Stimulated activated naive B cell treated with anti-CD40 and anti-IgM and Interleukin-4, amounts not matched to agents 10 μg/mL and 1 μg/mL and 100 μg/mL, for 72 hours (primary cell): ENCODE data around the gene AKAP1.
"Not testable (repeated sequence)": the region's sequence is repeated elsewhere in the genome, so short reads cannot be mapped to it uniquely, and the experiment has no call there.

ENCODE experiments used
- ATAC-seq, 2 donors: fragments of 150-1000 bp; cut with Tn5 transposase; replicated peaks; 2 replicates each; pipeline ENCODE4 v1.10.0; 2021; ENCODE audit warnings: moderate library complexity in 1 of 2
- DNase-seq: peaks from one replicate; pipeline ENCODE4 v3.0.0; 2021
- H3K27ac Mint-ChIP-seq: one replicate; pipeline ENCODE4 v1.8.0; 2022; ENCODE audit warnings: mild to moderate bottlenecking, mixed read lengths
- H3K27me3 Mint-ChIP-seq, 2 donors: one replicate each; pipeline ENCODE4 v1.8.0; 2022; ENCODE audit warnings: mixed read lengths in 2 of 2
- H3K36me3 Mint-ChIP-seq, 2 donors: one replicate each; pipeline ENCODE4 v1.8.0; 2022; ENCODE audit warnings: mixed read lengths in 2 of 2, mild to moderate bottlenecking in 1 of 2
- H3K4me1 Mint-ChIP-seq, 2 donors: one replicate each; pipeline ENCODE4 v1.8.0; 2022; ENCODE audit warnings: mixed read lengths in 2 of 2, mild to moderate bottlenecking in 1 of 2
- H3K4me3 Mint-ChIP-seq, 2 donors: one replicate each; pipeline ENCODE4 v1.8.0; 2022; ENCODE audit warnings: mild to moderate bottlenecking in 2 of 2, mixed read lengths in 2 of 2, moderate library complexity in 1 of 2
- H3K9me3 Mint-ChIP-seq, 2 donors: one replicate each; pipeline ENCODE4 v1.8.0; 2022; ENCODE audit warnings: mixed read lengths in 2 of 2, mild to moderate bottlenecking in 1 of 2

AKAP1 gene

GRCh38 chr17:57086069-57086930 is 1.3 kb downstream of the AKAP1 start:
- DNase-seq (peak; percentile 13), ATAC-seq (no peak)
- Mint-ChIP-seq H3K4me1 (peaks cover 28 to 43% of the 10 kb centered on the region in 2 donors), H3K9me3 (no peaks in the 10 kb centered on the region), H3K36me3 (peaks cover 0 to 2% of the 10 kb centered on the region in 2 donors), H3K4me3 (peak overlapping the region; percentile 93 to 96), H3K27ac (peak overlapping the region; percentile 92), H3K27me3 (no peaks in the 10 kb centered on the region)

GRCh38 chr17:57088298-57088697 is 3.3 kb downstream of the AKAP1 start:
- Mint-ChIP-seq H3K27me3 (no peaks in the 10 kb centered on the region), H3K9me3 (no peaks in the 10 kb centered on the region), H3K36me3 (peaks cover 2 to 3% of the 10 kb centered on the region in 2 donors), H3K4me1 (peaks cover 32 to 61% of the 10 kb centered on the region in 2 donors), H3K27ac (no peak overlapping the region), H3K4me3 (no peak overlapping the region)
- DNase-seq (no peak), ATAC-seq (no peak)

- Mint-ChIP-seq H3K4me3 (no peak overlapping the region), H3K4me1 (peaks cover 34 to 57% of the 10 kb centered on the region in 2 donors), H3K27me3 (no peaks in the 10 kb centered on the region), H3K27ac (no peak overlapping the region), H3K9me3 (no peaks in the 10 kb centered on the region), H3K36me3 (peaks cover 2 to 9% of the 10 kb centered on the region in 2 donors)
- ATAC-seq (no peak), DNase-seq (no peak)
These were observed 4.3 kb downstream of the AKAP1 start for GRCh38 chr17:57089391-57089790.

GRCh38 chr17:57090560-57091185 is 5.6 kb downstream of the AKAP1 start:
- H3K4me3 Mint-ChIP-seq: no peak overlapping the region
- H3K9me3 Mint-ChIP-seq: no peaks in the 10 kb centered on the region
- ATAC-seq (no peak), DNase-seq (no peak)
- H3K4me1 Mint-ChIP-seq: peaks cover 35 to 56% of the 10 kb centered on the region in 2 donors
- no peak overlapping the region for H3K27ac Mint-ChIP-seq
- peaks cover 2 to 12% of the 10 kb centered on the region in 2 donors for H3K36me3 Mint-ChIP-seq
- no peaks in the 10 kb centered on the region for H3K27me3 Mint-ChIP-seq

GRCh38 chr17:57091186-57091618 is 6.2 kb downstream of the AKAP1 start:
- Mint-ChIP-seq H3K4me1 (peaks cover 33 to 51% of the 10 kb centered on the region in 2 donors), H3K36me3 (peaks cover 2 to 12% of the 10 kb centered on the region in 2 donors), H3K27ac (no peak overlapping the region), H3K9me3 (no peaks in the 10 kb centered on the region), H3K27me3 (no peaks in the 10 kb centered on the region), H3K4me3 (no peak overlapping the region)
- no peak for DNase-seq
- ATAC-seq: no peak

- H3K9me3 Mint-ChIP-seq: no peaks in the 10 kb centered on the region
- ATAC-seq (peak; percentile 89 to 91), DNase-seq (no peak)
- H3K27me3 Mint-ChIP-seq: no peaks in the 10 kb centered on the region
- H3K27ac Mint-ChIP-seq: no peak overlapping the region
- H3K4me3 Mint-ChIP-seq: no peak overlapping the region
- H3K4me1 Mint-ChIP-seq: peaks cover 29 to 49% of the 10 kb centered on the region in 2 donors
- H3K36me3 Mint-ChIP-seq: peaks cover 2 to 12% of the 10 kb centered on the region in 2 donors
These were observed 7.1 kb downstream of the AKAP1 start for GRCh38 chr17:57092171-57092570.

GRCh38 chr17:57092779-57093178 is 7.7 kb downstream of the AKAP1 start:
- Mint-ChIP-seq H3K36me3 (peaks cover 2 to 12% of the 10 kb centered on the region in 2 donors), H3K4me1 (peaks cover 26 to 43% of the 10 kb centered on the region in 2 donors), H3K27me3 (no peaks in the 10 kb centered on the region), H3K4me3 (no peak overlapping the region), H3K27ac (no peak overlapping the region), H3K9me3 (no peaks in the 10 kb centered on the region)
- ATAC-seq: no peak
- no peak for DNase-seq

GRCh38 chr17:57096472-57097202 is 11.6 kb downstream of the AKAP1 start:
- Mint-ChIP-seq H3K4me3 (no peak overlapping the region), H3K27ac (no peak overlapping the region), H3K9me3 (no peaks in the 10 kb centered on the region), H3K4me1 (peaks cover 26 to 50% of the 10 kb centered on the region in 2 donors), H3K27me3 (no peaks in the 10 kb centered on the region), H3K36me3 (peaks cover 2 to 16% of the 10 kb centered on the region in 2 donors)
- no peak for ATAC-seq
- DNase-seq: no peak

- no peak for DNase-seq
- Mint-ChIP-seq H3K4me3 (no peak overlapping the region), H3K27me3 (no peaks in the 10 kb centered on the region), H3K4me1 (peaks cover 25 to 48% of the 10 kb centered on the region in 2 donors), H3K36me3 (peaks cover 2 to 14% of the 10 kb centered on the region in 2 donors), H3K27ac (no peak overlapping the region), H3K9me3 (no peaks in the 10 kb centered on the region)
- ATAC-seq: no peak
These were observed 12.9 kb downstream of the AKAP1 start for GRCh38 chr17:57097832-57098421.

GRCh38 chr17:57099165-57099564 is 14.1 kb downstream of the AKAP1 start:
- no peak for DNase-seq
- peak; percentile 93 to 95 for ATAC-seq
- peaks cover 2 to 8% of the 10 kb centered on the region in 2 donors for H3K36me3 Mint-ChIP-seq
- H3K9me3 Mint-ChIP-seq: no peaks in the 10 kb centered on the region
- peaks cover 20 to 45% of the 10 kb centered on the region in 2 donors for H3K4me1 Mint-ChIP-seq
- H3K27me3 Mint-ChIP-seq: no peaks in the 10 kb centered on the region
- H3K4me3 Mint-ChIP-seq: no peak overlapping the region
- no peak overlapping the region for H3K27ac Mint-ChIP-seq

- no peak for DNase-seq
- no peak overlapping the region for H3K27ac Mint-ChIP-seq
- peaks cover 20 to 36% of the 10 kb centered on the region in 2 donors for H3K4me1 Mint-ChIP-seq
- peak; percentile 74 to 76 for ATAC-seq
- H3K36me3 Mint-ChIP-seq: peaks cover 8 to 22% of the 10 kb centered on the region in 2 donors
- no peaks in the 10 kb centered on the region for H3K9me3 Mint-ChIP-seq
- no peak overlapping the region for H3K4me3 Mint-ChIP-seq
- no peaks in the 10 kb centered on the region for H3K27me3 Mint-ChIP-seq
These were observed 17.1 kb downstream of the AKAP1 start for GRCh38 chr17:57102122-57102521.

GRCh38 chr17:57102660-57103059 is 17.6 kb downstream of the AKAP1 start:
- H3K36me3 Mint-ChIP-seq: peaks cover 8 to 22% of the 10 kb centered on the region in 2 donors
- H3K4me3 Mint-ChIP-seq, DNase-seq, H3K27ac Mint-ChIP-seq, H3K27me3 Mint-ChIP-seq, H3K9me3 Mint-ChIP-seq, ATAC-seq: not testable (repeated sequence)
- peaks cover 20 to 36% of the 10 kb centered on the region in 2 donors for H3K4me1 Mint-ChIP-seq

- Mint-ChIP-seq H3K27me3 (no peaks in the 10 kb centered on the region), H3K4me1 (peaks cover 9 to 19% of the 10 kb centered on the region in 2 donors), H3K27ac (no peak overlapping the region), H3K4me3 (no peak overlapping the region), H3K9me3 (no peaks in the 10 kb centered on the region), H3K36me3 (peaks cover 8 to 18% of the 10 kb centered on the region in 2 donors)
- no peak for DNase-seq
- no peak for ATAC-seq
These were observed 19.6 kb downstream of the AKAP1 start for GRCh38 chr17:57104461-57105175.
